Subcutaneous adipose tissue (tissue), 4 donors: ENCODE results near the gene CDH12. TPM values are rescaled to one million over a fixed set of nuclear protein-coding genes. Genes with fewer than 3 reads are reported as not detected.

Source experiments
- total RNA-seq, 4 donors: library from RNA; depleted of rRNA; stranded (reverse); fragments of >200 nt; gene quantifications; one replicate each; pipeline ENCODE4 v1.1.0, GENCODE V29; 2016
- TF ChIP-seq, protein P1 (sequence below): fragments of 450-650 bp; IDR thresholded peaks from one replicate; pipeline ENCODE4 v1.5.1; 2016; ENCODE audit warnings: low read depth, mild to moderate bottlenecking, control low read depth, antibody characterized with exemption, moderate library complexity

CDH12 gene
- total RNA-seq, 4 donors from 2014 or later: 0.17 to 0.44 TPM; not detected in 2

DNA sequence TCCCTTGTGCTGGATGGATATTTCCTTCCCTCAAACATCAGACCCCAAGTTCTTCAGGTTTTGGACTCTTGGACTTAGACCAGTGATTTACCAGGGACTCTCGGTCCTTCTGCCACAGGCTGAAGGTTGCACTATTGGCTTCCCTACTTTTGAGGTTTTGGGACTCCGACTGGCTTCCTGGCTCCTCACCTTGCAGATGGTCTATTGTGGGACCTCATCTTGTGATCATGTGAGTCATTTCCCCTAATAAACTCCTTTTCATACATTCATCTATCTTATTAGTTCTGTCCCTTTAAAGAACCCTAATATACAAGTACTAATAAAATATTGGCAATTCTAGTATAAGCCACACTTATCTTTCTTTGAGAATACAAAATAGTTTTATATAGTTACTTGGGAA, 1078.9 kb downstream of the CDH12 start:
- TF ChIP-seq, protein P1, sequence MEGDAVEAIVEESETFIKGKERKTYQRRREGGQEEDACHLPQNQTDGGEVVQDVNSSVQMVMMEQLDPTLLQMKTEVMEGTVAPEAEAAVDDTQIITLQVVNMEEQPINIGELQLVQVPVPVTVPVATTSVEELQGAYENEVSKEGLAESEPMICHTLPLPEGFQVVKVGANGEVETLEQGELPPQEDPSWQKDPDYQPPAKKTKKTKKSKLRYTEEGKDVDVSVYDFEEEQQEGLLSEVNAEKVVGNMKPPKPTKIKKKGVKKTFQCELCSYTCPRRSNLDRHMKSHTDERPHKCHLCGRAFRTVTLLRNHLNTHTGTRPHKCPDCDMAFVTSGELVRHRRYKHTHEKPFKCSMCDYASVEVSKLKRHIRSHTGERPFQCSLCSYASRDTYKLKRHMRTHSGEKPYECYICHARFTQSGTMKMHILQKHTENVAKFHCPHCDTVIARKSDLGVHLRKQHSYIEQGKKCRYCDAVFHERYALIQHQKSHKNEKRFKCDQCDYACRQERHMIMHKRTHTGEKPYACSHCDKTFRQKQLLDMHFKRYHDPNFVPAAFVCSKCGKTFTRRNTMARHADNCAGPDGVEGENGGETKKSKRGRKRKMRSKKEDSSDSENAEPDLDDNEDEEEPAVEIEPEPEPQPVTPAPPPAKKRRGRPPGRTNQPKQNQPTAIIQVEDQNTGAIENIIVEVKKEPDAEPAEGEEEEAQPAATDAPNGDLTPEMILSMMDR: no peak

DNA sequence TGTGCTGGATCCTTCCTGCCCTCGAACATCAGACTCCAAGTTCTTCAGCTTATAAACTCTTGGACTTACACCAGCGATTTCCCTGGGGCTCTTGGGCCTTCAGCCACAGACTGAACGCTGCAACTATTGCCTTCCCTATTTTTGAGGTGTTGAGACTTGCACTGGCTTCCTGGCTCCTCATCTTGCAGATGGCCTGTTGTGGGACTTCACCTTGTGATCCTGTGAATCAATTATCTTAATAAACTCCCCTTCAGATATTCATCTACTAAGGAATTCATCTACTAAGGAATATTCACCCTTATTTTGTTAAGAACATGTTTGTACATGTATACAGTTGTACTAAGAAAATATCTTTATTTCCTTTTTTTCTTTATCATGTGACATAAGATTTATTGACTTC, 1079.7 kb downstream of the CDH12 start:
- TF ChIP-seq, protein P1: no peak

DNA sequence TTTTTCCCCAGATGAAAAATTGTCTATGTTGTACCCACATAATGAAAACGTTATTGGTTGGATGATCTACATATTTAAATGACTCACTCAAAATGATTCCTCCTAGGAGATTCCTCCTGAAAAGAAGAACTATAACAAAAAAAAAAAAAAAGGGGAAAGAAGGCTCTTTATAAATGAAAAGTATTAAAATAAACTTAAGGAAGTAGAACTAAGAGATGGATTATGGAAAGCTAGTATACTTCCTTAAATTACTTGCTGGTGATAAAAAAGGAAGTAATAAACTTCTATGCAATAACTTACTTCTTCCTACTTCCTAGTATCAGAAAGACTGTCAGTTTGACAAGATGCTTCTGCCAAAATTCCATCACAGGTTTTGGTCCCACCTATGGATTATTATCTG, 1087.7 kb downstream of the CDH12 start:
- TF ChIP-seq, protein P1: no peak

DNA sequence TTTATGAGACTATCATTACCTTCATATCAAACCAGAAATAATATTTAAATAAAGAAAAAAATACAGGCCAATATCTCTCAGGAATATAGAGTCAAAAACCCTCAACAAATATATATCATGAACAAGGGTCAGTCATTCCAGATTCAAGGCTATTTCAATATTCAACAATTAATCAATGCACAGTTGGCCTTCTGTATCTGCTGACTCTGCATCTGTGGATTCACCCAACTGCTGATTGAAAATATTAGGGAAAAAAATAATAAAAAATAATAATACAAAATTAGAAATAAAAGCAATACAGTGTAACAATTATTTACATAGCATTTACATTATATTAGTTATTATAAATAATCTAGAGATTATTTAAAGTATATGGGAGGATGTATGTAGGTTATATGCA, 1114.0 kb downstream of the CDH12 start:
- TF ChIP-seq, protein P1: no peak

DNA sequence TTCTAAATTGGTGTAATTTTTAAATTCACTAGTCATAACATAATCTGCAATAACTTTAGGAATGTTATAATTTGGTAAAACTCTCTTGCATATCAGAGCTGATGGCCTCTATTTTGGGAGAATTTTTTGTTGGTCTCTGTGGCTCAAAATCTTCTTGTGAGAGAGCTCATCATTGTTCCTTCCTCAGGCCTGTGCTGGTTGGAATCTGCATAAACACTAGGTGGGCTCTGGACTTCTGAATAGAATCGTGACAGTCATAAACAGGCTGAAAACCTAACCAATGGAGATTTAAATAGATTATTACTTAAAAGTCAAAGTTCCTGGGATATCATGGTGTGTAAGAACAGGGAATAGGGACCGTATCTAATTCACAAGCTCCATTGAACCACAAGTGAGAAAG, 1129.6 kb downstream of the CDH12 start:
- TF ChIP-seq, protein P1: no peak

DNA sequence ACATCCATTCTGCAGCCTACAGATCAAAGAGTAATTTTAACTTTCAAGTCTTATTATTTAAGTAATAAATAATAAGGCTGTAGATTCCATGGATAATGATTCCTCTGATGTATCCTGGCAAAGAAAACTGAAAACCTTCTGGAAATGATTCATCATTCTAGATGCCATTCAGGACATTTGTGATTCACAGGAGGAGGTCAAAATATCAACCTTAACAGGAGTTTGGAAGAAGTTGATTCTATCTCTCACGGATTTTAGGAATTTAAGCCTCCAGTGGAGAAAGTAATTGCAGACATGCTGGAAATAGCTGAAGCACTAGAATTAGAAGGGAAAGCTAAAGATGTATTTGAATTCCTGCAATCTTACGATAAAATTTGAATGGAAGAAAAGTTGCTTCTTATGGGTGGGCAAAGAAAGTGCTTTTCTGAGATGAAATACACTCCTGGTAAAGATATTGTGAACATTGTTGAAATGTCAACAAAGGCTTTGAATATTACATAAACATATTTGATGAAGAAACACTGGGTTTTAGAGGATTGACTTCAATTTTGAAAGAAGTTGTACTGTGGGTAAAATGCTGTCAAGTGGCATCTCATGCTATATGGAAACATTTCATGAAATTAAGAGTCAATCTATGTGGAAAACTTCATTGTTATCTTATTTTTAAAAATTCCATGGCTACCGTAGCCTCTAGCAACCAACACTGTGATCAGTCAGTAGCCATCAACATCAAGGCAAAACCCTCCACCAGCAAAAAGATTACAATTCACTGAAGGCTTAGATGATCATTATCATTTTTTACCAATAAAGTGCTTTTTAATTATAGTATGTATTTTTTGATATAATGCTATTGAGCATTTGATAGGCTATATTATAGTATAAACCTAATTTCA, 1141.0 kb downstream of the CDH12 start:
- TF ChIP-seq, protein P1: no peak

DNA sequence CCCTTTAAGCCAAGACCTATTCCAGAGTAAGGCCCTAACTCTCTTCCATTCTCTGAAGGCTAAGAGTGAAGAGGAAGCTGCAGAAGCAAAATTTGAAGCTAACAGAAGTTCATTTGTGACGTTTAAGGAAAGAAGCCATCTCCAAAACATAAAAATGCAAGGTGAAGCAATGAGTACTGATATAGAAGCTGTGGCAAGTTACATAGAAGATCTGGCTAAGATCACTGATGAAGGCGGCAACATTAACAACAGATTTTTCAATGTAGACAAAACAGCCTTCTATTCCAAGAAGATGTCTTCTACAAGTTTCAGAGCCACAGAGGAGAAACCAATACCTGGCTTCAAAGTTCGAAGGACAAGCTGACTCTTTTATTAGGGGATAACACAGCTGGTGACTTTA, 1143.4 kb downstream of the CDH12 start:
- TF ChIP-seq, protein P1: no peak
